ENCODE data around the gene TRNAU1AP.
"Not testable (repeated sequence)": the region's sequence is repeated elsewhere in the genome, so short reads cannot be mapped to it uniquely, and the experiment has no call there.

The TRNAU1AP gene

DNA sequence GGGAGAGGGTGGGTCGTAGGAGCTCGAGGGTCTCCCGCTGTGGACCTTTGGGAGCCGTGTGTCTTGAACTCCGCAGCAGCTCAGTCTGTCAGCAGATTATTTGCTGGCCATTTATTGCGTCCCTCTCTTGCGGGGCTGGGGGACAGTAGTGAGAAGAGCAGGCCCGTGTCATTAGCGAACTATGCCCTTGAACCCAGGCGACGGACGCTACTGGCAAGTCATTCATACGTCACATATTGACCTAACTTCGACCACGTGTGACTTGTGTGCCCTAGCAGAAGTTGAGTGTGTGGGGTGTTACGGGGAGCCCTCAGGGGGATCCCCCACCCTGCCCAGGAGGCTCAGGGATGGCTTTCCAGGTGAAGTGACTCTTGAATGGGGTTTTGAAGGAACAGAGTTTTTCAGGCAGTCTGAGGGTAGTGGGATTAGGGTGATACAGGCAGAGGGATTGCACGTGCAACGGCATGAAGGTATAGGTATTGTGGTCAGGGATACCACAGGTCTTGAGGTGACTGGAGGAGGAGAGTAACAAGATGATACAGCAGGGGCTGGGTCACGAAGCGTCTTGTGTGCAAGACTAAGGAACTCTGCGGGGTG lies 34.0 kb upstream of the TRNAU1AP start:
- no peak for TF ChIP-seq EZH2 (IDR thresholded peaks at IDR 0.05)
- peak overlapping the region; percentile 97 for H3K27ac ChIP-seq
- peak overlapping the region; percentile 98 for H3K9ac ChIP-seq (ENCODE audit: insufficient read length)
- peaks cover under 1% of the 10 kb centered on the region; the same call in 1 of the 2 replicates for H3K36me3 ChIP-seq (ENCODE audit: insufficient read depth, low read length)
- H3K9me3 ChIP-seq (ENCODE audit: low read depth, low read length): no peaks in the 10 kb centered on the region
- no peak for DNase-seq (ENCODE audit: low read depth, low spot score)
- peak overlapping the region; percentile 97 for H3K4me3 ChIP-seq

DNA sequence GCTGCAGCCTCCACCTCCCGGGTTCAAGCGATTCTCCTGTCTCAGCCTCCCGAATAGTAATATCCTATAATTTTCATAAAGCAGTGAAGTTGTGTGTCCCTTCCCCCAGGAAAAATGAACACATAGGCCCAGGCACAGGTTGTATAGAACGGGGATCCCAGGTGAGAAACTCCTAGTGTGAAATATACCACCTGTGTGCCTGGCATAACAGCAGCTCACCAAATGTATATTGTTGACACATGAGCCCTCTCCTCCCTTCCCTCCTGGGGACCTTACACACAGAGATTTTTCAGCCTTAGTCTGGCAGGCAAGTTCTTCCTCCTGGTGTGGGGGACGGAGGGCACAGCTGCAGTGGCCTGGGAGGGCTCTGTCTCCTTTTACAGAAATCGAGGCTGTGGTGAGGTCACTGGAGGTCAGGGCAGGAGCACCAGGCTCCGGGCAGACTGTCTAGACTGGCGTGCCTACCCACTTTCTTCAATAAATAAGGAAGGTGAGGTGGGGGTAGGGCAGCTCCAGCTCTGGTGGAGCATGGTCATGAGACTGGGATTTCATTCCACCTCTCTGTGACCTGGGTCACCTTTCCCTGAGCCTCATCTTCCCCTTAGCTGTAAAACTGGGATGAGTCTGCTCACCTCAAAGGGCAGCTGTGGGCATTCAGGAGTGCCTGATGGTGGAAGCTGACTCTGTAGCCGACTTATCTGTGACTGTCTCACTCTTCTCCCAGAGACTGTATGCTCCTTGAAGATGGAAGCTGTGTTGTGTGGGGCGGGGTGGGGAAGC lies 32.7 kb upstream of the TRNAU1AP start:
- no peak overlapping the region for H3K9ac ChIP-seq (ENCODE audit: insufficient read length)
- H3K4me3 ChIP-seq: peak overlapping the region; percentile 97; the same call in 1 of the 2 replicates
- no peak for DNase-seq (ENCODE audit: low read depth, low spot score)
- H3K27ac ChIP-seq: no peak overlapping the region
- H3K36me3 ChIP-seq (ENCODE audit: insufficient read depth, low read length): peaks cover 4% of the 10 kb centered on the region; the same call in 1 of the 2 replicates
- H3K9me3 ChIP-seq (ENCODE audit: low read depth, low read length): no peaks in the 10 kb centered on the region
- TF ChIP-seq EZH2 (IDR thresholded peaks at IDR 0.05) (no peak), POLR2AphosphoS5 (IDR thresholded peaks at IDR 0.05; ENCODE audit: borderline replicate concordance, low read depth, low read length) (no peak), FOXP2 (optimal IDR thresholded peaks at IDR 0.05; ENCODE audit: control extremely low read depth, extremely low read length, insufficient read depth) (no peak)

DNA sequence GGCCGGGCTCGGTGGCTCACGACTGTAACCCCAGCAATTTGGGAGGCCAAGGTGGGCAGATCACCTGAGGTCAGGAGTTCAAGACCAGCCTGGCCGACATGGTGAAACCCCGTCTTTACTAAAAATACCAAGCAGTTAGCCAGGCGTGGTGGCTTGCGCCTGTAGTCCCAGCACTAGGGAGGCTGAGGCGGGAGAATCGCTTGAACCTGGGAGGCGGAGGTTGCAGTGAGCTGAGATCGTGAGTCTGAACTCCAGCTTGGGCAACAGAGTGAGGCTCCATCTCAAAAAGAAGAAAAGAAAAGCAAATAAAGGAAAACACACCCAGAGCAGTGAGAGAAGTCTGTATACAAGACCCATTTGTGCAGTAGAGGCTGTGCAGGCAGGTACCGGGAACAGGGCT lies 32.1 kb upstream of the TRNAU1AP start:
- DNase-seq (ENCODE audit: low read depth, low spot score); H3K9me3 ChIP-seq (ENCODE audit: low read depth, low read length); H3K4me3 ChIP-seq; H3K27ac ChIP-seq; H3K36me3 ChIP-seq (ENCODE audit: insufficient read depth, low read length); H3K9ac ChIP-seq (ENCODE audit: insufficient read length): not testable (repeated sequence)

DNA sequence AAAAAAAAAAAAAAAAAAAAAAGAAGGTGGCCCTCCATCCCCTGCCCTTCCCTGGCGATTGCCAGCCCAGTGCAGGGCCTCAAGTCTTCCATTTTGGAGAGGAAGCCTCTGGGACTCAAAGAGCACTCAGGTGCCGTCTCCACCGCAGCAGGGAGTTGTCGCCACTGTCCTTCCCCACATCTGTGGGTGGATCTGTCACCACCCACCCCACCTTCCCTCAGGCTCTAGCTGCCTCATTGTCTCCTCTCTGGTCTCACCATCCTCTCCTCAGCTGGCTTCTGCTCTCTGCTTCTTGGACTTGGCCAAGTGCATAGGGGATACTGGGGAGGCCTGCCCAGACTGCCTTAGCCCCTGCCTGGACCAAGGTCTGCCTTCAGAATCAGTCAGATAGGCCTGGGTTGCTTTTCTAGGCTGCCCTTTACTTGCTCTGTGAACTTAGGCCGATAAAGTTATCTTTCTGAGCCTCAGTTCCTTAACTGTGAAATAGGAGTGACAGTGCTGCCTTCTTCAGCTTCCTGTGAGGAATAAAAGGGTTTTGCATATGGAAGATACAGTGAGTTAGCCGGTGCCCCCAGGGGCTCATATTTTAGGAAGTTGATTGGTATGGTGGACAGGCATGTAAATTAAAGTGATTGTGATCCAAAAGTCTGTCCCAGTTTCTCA lies 31.3 kb upstream of the TRNAU1AP start:
- Histone ChIP-seq H3K4me3 (no peak overlapping the region), H3K9me3 (ENCODE audit: low read depth, low read length) (no peaks in the 10 kb centered on the region), H3K9ac (ENCODE audit: insufficient read length) (no peak overlapping the region), H3K36me3 (ENCODE audit: insufficient read depth, low read length) (peaks cover 4% of the 10 kb centered on the region; the same call in 1 of the 2 replicates), H3K27ac (no peak overlapping the region)
- TF ChIP-seq POLR2AphosphoS5 (IDR thresholded peaks at IDR 0.05; ENCODE audit: borderline replicate concordance, low read depth, low read length): no peak
- TF ChIP-seq EZH2 (IDR thresholded peaks at IDR 0.05): no peak
- no peak for TF ChIP-seq FOXP2 (optimal IDR thresholded peaks at IDR 0.05; ENCODE audit: control extremely low read depth, extremely low read length, insufficient read depth)
- DNase-seq (ENCODE audit: low read depth, low spot score): no peak

DNA sequence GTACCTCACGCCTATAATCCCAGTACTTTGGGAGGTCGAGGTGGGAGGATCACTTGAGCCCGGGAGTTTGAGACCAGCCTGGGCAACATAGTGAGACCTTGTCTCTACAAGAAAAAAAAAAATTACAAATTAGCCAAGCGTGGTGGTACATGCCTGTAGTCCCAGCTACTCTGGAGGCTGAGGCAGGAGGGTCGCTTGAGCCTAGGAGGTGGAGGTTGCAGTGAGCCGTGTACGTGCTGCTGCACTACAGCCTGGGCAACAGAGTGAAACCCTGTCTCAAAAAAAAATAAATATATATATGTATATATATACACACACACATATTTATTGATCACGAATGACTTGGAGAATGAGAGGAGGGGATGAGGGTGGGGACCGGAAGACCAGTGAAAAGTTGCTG lies 30.3 kb upstream of the TRNAU1AP start:
- not testable (repeated sequence) for H3K9ac ChIP-seq (ENCODE audit: insufficient read length); H3K9me3 ChIP-seq (ENCODE audit: low read depth, low read length); H3K4me3 ChIP-seq; DNase-seq (ENCODE audit: low read depth, low spot score); H3K36me3 ChIP-seq (ENCODE audit: insufficient read depth, low read length); H3K27ac ChIP-seq

DNA sequence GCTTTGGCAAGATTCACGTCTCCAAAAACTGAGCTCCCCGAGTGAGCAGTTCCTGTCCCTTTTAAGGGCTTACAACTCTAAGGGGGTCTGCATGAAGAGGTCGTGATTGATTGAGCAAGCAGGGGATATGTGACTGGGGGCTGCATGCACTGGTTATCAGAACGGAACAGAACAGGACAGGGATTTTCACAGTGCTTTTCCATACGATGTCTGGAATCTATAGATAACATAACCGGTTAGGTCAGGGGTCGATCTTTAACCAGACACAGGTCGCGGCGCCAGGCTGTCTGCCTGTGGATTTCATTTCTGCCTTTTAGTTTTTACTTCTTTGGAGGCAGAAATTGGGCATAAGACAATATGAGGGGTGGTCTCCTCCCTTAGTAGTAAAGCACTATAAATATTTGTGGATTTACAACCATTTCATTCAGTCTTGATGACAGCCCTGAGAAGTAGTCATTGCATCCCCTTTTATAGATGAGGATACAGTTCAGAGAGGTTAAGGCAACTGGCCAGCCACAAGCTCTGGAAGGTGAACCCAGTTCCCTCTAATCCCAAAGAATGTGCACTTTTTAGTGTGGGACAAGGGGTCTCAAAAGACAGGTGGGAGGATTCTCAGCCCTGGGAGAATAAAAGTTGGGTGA lies 27.8 kb upstream of the TRNAU1AP start:
- H3K36me3 ChIP-seq (ENCODE audit: insufficient read depth, low read length); DNase-seq (ENCODE audit: low read depth, low spot score); H3K9ac ChIP-seq (ENCODE audit: insufficient read length); H3K9me3 ChIP-seq (ENCODE audit: low read depth, low read length); H3K27ac ChIP-seq; H3K4me3 ChIP-seq: not testable (repeated sequence)

DNA sequence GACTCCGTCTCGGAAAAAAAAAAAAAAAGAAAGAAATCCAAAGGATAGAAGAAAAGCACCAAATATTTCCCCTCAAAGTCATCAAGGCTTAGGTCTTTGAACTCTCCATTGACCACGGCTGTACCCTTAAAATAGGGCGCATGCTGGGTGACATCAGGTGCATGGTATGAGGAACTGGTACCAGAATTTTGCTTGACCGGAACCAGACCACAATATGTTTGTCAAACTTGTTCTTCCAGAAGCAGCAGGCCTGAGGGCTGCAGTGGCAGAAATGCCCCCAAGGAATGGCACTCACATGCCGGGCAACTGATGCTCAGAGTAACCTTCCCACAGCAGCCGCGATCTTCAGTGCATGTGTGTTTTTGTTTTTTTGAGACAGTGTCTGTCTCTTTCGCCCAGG lies 26.0 kb upstream of the TRNAU1AP start:
- no peak for TF ChIP-seq FOXP2 (optimal IDR thresholded peaks at IDR 0.05; ENCODE audit: control extremely low read depth, extremely low read length, insufficient read depth)
- no peak for TF ChIP-seq POLR2AphosphoS5 (IDR thresholded peaks at IDR 0.05; ENCODE audit: borderline replicate concordance, low read depth, low read length)
- Histone ChIP-seq H3K27ac (no peak overlapping the region), H3K9me3 (ENCODE audit: low read depth, low read length) (no peaks in the 10 kb centered on the region), H3K36me3 (ENCODE audit: insufficient read depth, low read length) (peaks cover 27% of the 10 kb centered on the region), H3K4me3 (no peak overlapping the region), H3K9ac (ENCODE audit: insufficient read length) (no peak overlapping the region)
- no peak for DNase-seq (ENCODE audit: low read depth, low spot score)

DNA sequence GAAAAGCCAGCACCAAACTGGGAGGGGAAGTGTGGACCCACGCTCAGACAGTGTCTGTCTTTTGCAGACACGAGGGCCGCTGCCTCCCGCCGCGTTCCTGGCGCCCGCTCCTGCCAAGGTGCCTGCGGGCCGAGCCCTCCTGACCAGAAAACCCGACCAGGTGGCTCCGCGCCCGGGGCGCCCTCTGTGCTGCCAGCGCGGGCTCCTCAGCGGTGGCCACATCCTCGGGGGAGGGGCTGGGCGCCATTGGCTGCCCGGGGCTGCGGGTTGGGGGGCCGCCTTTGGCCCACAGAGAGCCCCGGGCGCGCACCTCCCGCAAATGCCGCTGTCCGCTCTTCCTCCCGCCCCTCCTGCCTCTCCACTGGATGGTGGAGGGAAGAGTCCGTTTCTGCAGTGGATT lies 22.4 kb upstream of the TRNAU1AP start:
- H3K9me3 ChIP-seq (ENCODE audit: low read depth, low read length): no peaks in the 10 kb centered on the region
- H3K36me3 ChIP-seq (ENCODE audit: insufficient read depth, low read length): peaks cover 43% of the 10 kb centered on the region
- H3K9ac ChIP-seq (ENCODE audit: insufficient read length): no peak overlapping the region
- no peak overlapping the region for H3K4me3 ChIP-seq
- no peak for DNase-seq (ENCODE audit: low read depth, low spot score)
- H3K27ac ChIP-seq: no peak overlapping the region
- TF ChIP-seq FOXP2 (optimal IDR thresholded peaks at IDR 0.05; ENCODE audit: control extremely low read depth, extremely low read length, insufficient read depth): no peak

DNA sequence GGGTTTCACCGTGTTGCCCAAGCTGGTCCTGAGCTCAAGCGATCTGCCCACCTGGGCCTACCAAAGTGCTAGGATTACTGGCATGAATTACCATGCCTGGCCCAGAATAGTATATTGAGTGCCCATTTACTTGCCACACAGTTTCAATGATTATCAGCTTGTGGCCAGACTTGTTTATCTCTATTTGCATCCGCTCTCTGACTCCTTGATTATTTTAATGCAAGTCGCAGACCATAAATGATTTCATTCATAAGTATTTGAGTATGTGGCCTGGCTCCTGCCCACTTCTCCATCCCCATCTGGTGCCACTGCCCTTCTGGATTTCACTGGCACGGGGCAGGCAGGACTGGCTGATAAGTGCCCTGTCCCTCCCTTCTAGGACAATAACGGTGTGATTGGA lies 18.2 kb upstream of the TRNAU1AP start:
- no peak overlapping the region for H3K27ac ChIP-seq
- no peaks in the 10 kb centered on the region for H3K9me3 ChIP-seq (ENCODE audit: low read depth, low read length)
- peaks cover 74% of the 10 kb centered on the region for H3K36me3 ChIP-seq (ENCODE audit: insufficient read depth, low read length)
- no peak overlapping the region for H3K4me3 ChIP-seq
- TF ChIP-seq POLR2AphosphoS5 (IDR thresholded peaks at IDR 0.05; ENCODE audit: borderline replicate concordance, low read depth, low read length) (no peak), EZH2 (IDR thresholded peaks at IDR 0.05) (no peak), FOXP2 (optimal IDR thresholded peaks at IDR 0.05; ENCODE audit: control extremely low read depth, extremely low read length, insufficient read depth) (no peak)
- H3K9ac ChIP-seq (ENCODE audit: insufficient read length): no peak overlapping the region
- no peak for DNase-seq (ENCODE audit: low read depth, low spot score)

Measured in SK-N-MC (cell line).